HG02759 (cell line): ENCODE results near the gene CARMIL1.
A peak's percentile ranks its signal among the peaks of the same experiment; 100 is the strongest.
"Not testable (repeated sequence)": the region's sequence is repeated elsewhere in the genome, so short reads cannot be mapped to it uniquely, and the experiment has no call there.

ENCODE experiments used
- ATAC-seq: cut with Tn5 transposase; IDR thresholded peaks from one replicate; pipeline ENCODE4 v1.9.1; 2021; ENCODE audit warnings: mild to moderate bottlenecking, moderate library complexity; ENCODE audit not compliant: unreplicated experiment

The CARMIL1 gene

GRCh38 chr6:25366903-25367545 is 87.8 kb downstream of the CARMIL1 start:
- ATAC-seq, result peak; percentile 57

- no peak for ATAC-seq
Observed at GRCh38 chr6:25369036-25369432, 89.9 kb downstream of the CARMIL1 start.

GRCh38 chr6:25369433-25370177 is 90.4 kb downstream of the CARMIL1 start:
- no peak for ATAC-seq

GRCh38 chr6:25370178-25371036 is 91.2 kb downstream of the CARMIL1 start:
- ATAC-seq, result no peak

- no peak for ATAC-seq
Observed at GRCh38 chr6:25371037-25371347, 91.8 kb downstream of the CARMIL1 start.

- ATAC-seq, result no peak
Observed at GRCh38 chr6:25375125-25375524, 96.0 kb downstream of the CARMIL1 start.

- ATAC-seq, result no peak
Observed at GRCh38 chr6:25377664-25378063, 98.5 kb downstream of the CARMIL1 start.

- ATAC-seq, result no peak
Observed at GRCh38 chr6:25381077-25381476, 101.9 kb downstream of the CARMIL1 start.

GRCh38 chr6:25382476-25382875 is 103.3 kb downstream of the CARMIL1 start:
- not testable (repeated sequence) for ATAC-seq

- ATAC-seq, result no peak
Observed at GRCh38 chr6:25384234-25384633, 105.1 kb downstream of the CARMIL1 start.

- no peak for ATAC-seq
Observed at GRCh38 chr6:25384967-25385366, 105.8 kb downstream of the CARMIL1 start.

GRCh38 chr6:25387483-25387882 is 108.3 kb downstream of the CARMIL1 start:
- peak; percentile 75 for ATAC-seq

- no peak for ATAC-seq
Observed at GRCh38 chr6:25387911-25388310, 108.7 kb downstream of the CARMIL1 start.

- ATAC-seq, result no peak
Observed at GRCh38 chr6:25388776-25389175, 109.6 kb downstream of the CARMIL1 start.

- ATAC-seq, result no peak
Observed at GRCh38 chr6:25389471-25389870, 110.3 kb downstream of the CARMIL1 start.

- no peak for ATAC-seq
Observed at GRCh38 chr6:25392372-25392771, 113.2 kb downstream of the CARMIL1 start.

- ATAC-seq, result no peak
Observed at GRCh38 chr6:25395731-25396130, 116.6 kb downstream of the CARMIL1 start.

- ATAC-seq, result no peak
Observed at GRCh38 chr6:25397406-25397805, 118.2 kb downstream of the CARMIL1 start.

- ATAC-seq, result no peak
Observed at GRCh38 chr6:25399885-25400284, 120.7 kb downstream of the CARMIL1 start.

GRCh38 chr6:25401711-25402110 is 122.5 kb downstream of the CARMIL1 start:
- ATAC-seq, result no peak

- ATAC-seq, result no peak
Observed at GRCh38 chr6:25402125-25402524, 123.0 kb downstream of the CARMIL1 start.

- no peak for ATAC-seq
Observed at GRCh38 chr6:25403150-25403549, 124.0 kb downstream of the CARMIL1 start.
